ENCODE measurements around the gene EML5. TPM values are rescaled to one million over a fixed set of nuclear protein-coding genes. Genes with fewer than 3 reads are reported as not detected.

EML5 gene
- polyA plus RNA-seq, 3 donors, result not detected

GRCh38 chr14:88793259-88793625 lies 489 bp upstream of the EML5 start:
- H3K27ac Mint-ChIP-seq, result peak overlapping the region in 2 of 7 donors; percentile 6 to 52
- H3K36me3 ChIP-seq (replicated peaks in 1 of 2; ENCODE audit: control insufficient read depth in 1 of 2, insufficient read depth in 2 of 2, low read length in 2 of 2), result no peaks in the 10 kb centered on the region
- no peak overlapping the region for H3K27ac ChIP-seq (ENCODE audit: low read depth in 1 of 2, low read length in 2 of 2)
- intact Hi-C loops (cut with micrococcal nuclease), result no loop called here
- peak overlapping the region; percentile 45 to 78 (median 59) for H3K4me3 ChIP-seq (replicated peaks in 1 of 3; ENCODE audit: low read depth in 2 of 3, low read length in 3 of 3)
- peak overlapping the region; percentile 77 to 85 for H3K4me3 Mint-ChIP-seq
- H3K27me3 Mint-ChIP-seq (ENCODE audit: low read depth in 3 of 3), result peaks cover 40 to 66% (median 55%) of the 10 kb centered on the region in 3 donors
- no peaks in the 10 kb centered on the region for H3K36me3 Mint-ChIP-seq
- H3K27me3 ChIP-seq (ENCODE audit: control insufficient read depth in 2 of 2, insufficient read depth in 2 of 2, low read length in 2 of 2), result peaks cover 24 to 53% of the 10 kb centered on the region in 2 donors
- peaks cover 0 to 3% of the 10 kb centered on the region in 2 donors for H3K9me3 ChIP-seq (replicated peaks in 1 of 2; ENCODE audit: control insufficient read depth in 1 of 2, insufficient read depth in 1 of 2, low read length in 2 of 2)
- no peaks in the 10 kb centered on the region for H4K20me1 ChIP-seq (ENCODE audit: insufficient read depth, low read length)
- peak overlapping the region; percentile 53 for H3K9ac ChIP-seq (ENCODE audit: insufficient read depth, low read length, poor library complexity, severe bottlenecking)
- H3K79me2 ChIP-seq (ENCODE audit: insufficient read depth, low read length), result no peaks in the 10 kb centered on the region
- H3K4me1 Mint-ChIP-seq, result peaks cover 13% of the 10 kb centered on the region
- H3K4me2 ChIP-seq (replicated peaks; ENCODE audit: extremely low read depth, low read length, poor library complexity, severe bottlenecking), result peak overlapping the region; percentile 93
- TF ChIP-seq CTCF (IDR thresholded peaks at IDR 0.05), result no peak
- no peak for DNase-seq
- 45% methylated on average over 6 of the region's 13 CpGs for WGBS (ENCODE audit: insufficient coverage)
- peaks cover 12 to 17% of the 10 kb centered on the region in 2 donors for H3K4me1 ChIP-seq (ENCODE audit: control insufficient read depth in 1 of 2, insufficient read depth in 2 of 2, low read length in 2 of 2)
- H2AFZ ChIP-seq (ENCODE audit: insufficient read depth, low read depth, low read length, poor library complexity, severe bottlenecking), result peak overlapping the region; percentile 88
- peaks cover 0 to 18% (median 6%) of the 10 kb centered on the region in 7 donors for H3K9me3 Mint-ChIP-seq

- Mint-ChIP-seq H3K27me3 (ENCODE audit: low read depth in 3 of 3) (peaks cover 39 to 62% (median 51%) of the 10 kb centered on the region in 3 donors), H3K4me1 (peaks cover 13% of the 10 kb centered on the region), H3K36me3 (no peaks in the 10 kb centered on the region), H3K4me3 (peak overlapping the region; percentile 80 to 86), H3K27ac (peak overlapping the region in 2 of 7 donors; percentile 30 to 45), H3K9me3 (peaks cover 0 to 15% (median 6%) of the 10 kb centered on the region in 7 donors)
- Histone ChIP-seq H3K4me3 (replicated peaks in 1 of 3; ENCODE audit: low read depth in 2 of 3, low read length in 3 of 3) (peak overlapping the region; percentile 33 to 78 (median 45)), H3K4me2 (replicated peaks; ENCODE audit: extremely low read depth, low read length, poor library complexity, severe bottlenecking) (peak overlapping the region; percentile 93), H3K9me3 (replicated peaks in 1 of 2; ENCODE audit: control insufficient read depth in 1 of 2, insufficient read depth in 1 of 2, low read length in 2 of 2) (peaks cover 0 to 3% of the 10 kb centered on the region in 2 donors), H3K27ac (ENCODE audit: low read depth in 1 of 2, low read length in 2 of 2) (no peak overlapping the region), H4K20me1 (ENCODE audit: insufficient read depth, low read length) (no peaks in the 10 kb centered on the region), H3K4me1 (ENCODE audit: control insufficient read depth in 1 of 2, insufficient read depth in 2 of 2, low read length in 2 of 2) (peaks cover 12 to 17% of the 10 kb centered on the region in 2 donors), H3K36me3 (replicated peaks in 1 of 2; ENCODE audit: control insufficient read depth in 1 of 2, insufficient read depth in 2 of 2, low read length in 2 of 2) (no peaks in the 10 kb centered on the region), H2AFZ (ENCODE audit: insufficient read depth, low read depth, low read length, poor library complexity, severe bottlenecking) (peak overlapping the region; percentile 88), H3K9ac (ENCODE audit: insufficient read depth, low read length, poor library complexity, severe bottlenecking) (peak overlapping the region; percentile 53), H3K27me3 (ENCODE audit: control insufficient read depth in 2 of 2, insufficient read depth in 2 of 2, low read length in 2 of 2) (peaks cover 24 to 54% of the 10 kb centered on the region in 2 donors), H3K79me2 (ENCODE audit: insufficient read depth, low read length) (no peaks in the 10 kb centered on the region)
- no peak for TF ChIP-seq CTCF (IDR thresholded peaks at IDR 0.05)
- intact Hi-C loops (cut with micrococcal nuclease), result no loop called here
- 2% methylated on average over 44 of the region's 52 CpGs for WGBS (ENCODE audit: insufficient coverage)
- peak in 1 of 3 donors; percentile 8 for DNase-seq
Measured at GRCh38 chr14:88791629-88792472, 902 bp downstream of the EML5 start.
